Measurements from ENCODE around the gene CACNA2D4.

Gene CACNA2D4

GRCh38 chr12:1916371-1917171 lies 1.9 kb downstream of the CACNA2D4 start:
- peak; percentile 54 for DNase-seq

- peak; percentile 12 for DNase-seq
These were observed 3.1 kb downstream of the CACNA2D4 start for GRCh38 chr12:1915082-1915968.

- peak; percentile 7 for DNase-seq
These were observed 4.1 kb downstream of the CACNA2D4 start for GRCh38 chr12:1914114-1914911.

GRCh38 chr12:1913377-1914113 lies 4.9 kb downstream of the CACNA2D4 start:
- DNase-seq, result peak; percentile 32

- peak; percentile 5 for DNase-seq
These were observed 5.7 kb downstream of the CACNA2D4 start for GRCh38 chr12:1912580-1913376.

- DNase-seq, result peak; percentile 62
These were observed 6.6 kb downstream of the CACNA2D4 start for GRCh38 chr12:1911598-1912575.

- DNase-seq, result no peak
These were observed 8.0 kb downstream of the CACNA2D4 start for GRCh38 chr12:1910468-1910867.

- DNase-seq, result no peak
These were observed 9.7 kb downstream of the CACNA2D4 start for GRCh38 chr12:1908758-1909157.

- peak; percentile 27 for DNase-seq
These were observed 10.5 kb downstream of the CACNA2D4 start for GRCh38 chr12:1907652-1908611.

GRCh38 chr12:1906579-1906978 lies 11.9 kb downstream of the CACNA2D4 start:
- DNase-seq, result peak; percentile 4

GRCh38 chr12:1904875-1905274 lies 13.6 kb downstream of the CACNA2D4 start:
- DNase-seq, result no peak

- no peak for DNase-seq
These were observed 21.5 kb downstream of the CACNA2D4 start for GRCh38 chr12:1896964-1897363.

GRCh38 chr12:1890810-1891209 lies 27.6 kb downstream of the CACNA2D4 start:
- no peak for DNase-seq

- DNase-seq, result no peak
These were observed 28.2 kb downstream of the CACNA2D4 start for GRCh38 chr12:1890119-1890703.

GRCh38 chr12:1888923-1889322 lies 29.5 kb downstream of the CACNA2D4 start:
- no peak for DNase-seq

GRCh38 chr12:1886396-1887008 lies 31.9 kb downstream of the CACNA2D4 start:
- no peak for DNase-seq

GRCh38 chr12:1885599-1886245 lies 32.7 kb downstream of the CACNA2D4 start:
- no peak for DNase-seq

Measured in right hindlimb (tissue), 1 donor.